Cardiac septum (tissue), 1 donor: ENCODE data around the gene PPP2R3B. TPM values are rescaled to one million over a fixed set of nuclear protein-coding genes. Genes with fewer than 3 reads are reported as not detected.
A peak's percentile ranks its signal among the peaks of the same experiment; 100 is the strongest.
"Not testable (repeated sequence)": the region's sequence is repeated elsewhere in the genome, so short reads cannot be mapped to it uniquely, and the experiment has no call there.

Experiments used
- DNase-seq: peaks from one replicate; pipeline ENCODE4 v3.0.0-alpha.2; 2020; ENCODE audit warnings: low spot score
- intact Hi-C: fragments of 100-400 bp; cut with DNase I; formaldehyde crosslinking; loops from one replicate; pipeline ENCODE4 v1.14.0; 2022
- total RNA-seq: library from RNA; stranded (reverse); fragmentation: NEBNext Ultra II Directional; extraction: Animal tissue kit (Norgen Biotek cat#: 25700); gene quantifications from one replicate; pipeline ENCODE4 v1.2.1, GENCODE V29; 2021
- donor health status: DM: no; HTN: no; CAD: no.

The PPP2R3B gene
- total RNA-seq, 1 donor from 2014 or later, result 128 TPM

GRCh38 chrX:357693-358471, 28.8 kb downstream of the PPP2R3B start:
- intact Hi-C loops, result no loop called here
- DNase-seq, result no peak

GRCh38 chrX:357035-357692, 29.5 kb downstream of the PPP2R3B start:
- no peak for DNase-seq
- intact Hi-C loops, result no loop called here

GRCh38 chrX:356385-357034, 30.2 kb downstream of the PPP2R3B start:
- no peak for DNase-seq
- intact Hi-C loops, result no loop called here

GRCh38 chrX:355329-356050, 31.2 kb downstream of the PPP2R3B start:
- intact Hi-C loops, result no loop called here
- no peak for DNase-seq

GRCh38 chrX:353566-354535, 32.9 kb downstream of the PPP2R3B start:
- intact Hi-C loops, result no loop called here
- DNase-seq, result no peak

- DNase-seq, result peak; percentile 65
- intact Hi-C loops, result no loop called here
Measured at GRCh38 chrX:352582-353314, 34.0 kb downstream of the PPP2R3B start.

- intact Hi-C loops, result no loop called here
- DNase-seq, result no peak
Measured at GRCh38 chrX:352181-352580, 34.5 kb downstream of the PPP2R3B start.

- intact Hi-C loops, result no loop called here
- no peak for DNase-seq
Measured at GRCh38 chrX:351736-352135, 35.0 kb downstream of the PPP2R3B start.

GRCh38 chrX:351324-351641, 35.4 kb downstream of the PPP2R3B start:
- DNase-seq, intact Hi-C loops: not testable (repeated sequence)

- intact Hi-C loops, result no loop called here
- DNase-seq, result no peak
Measured at GRCh38 chrX:350534-351323, 36.0 kb downstream of the PPP2R3B start.

- no peak for DNase-seq
- intact Hi-C loops, result no loop called here
Measured at GRCh38 chrX:350148-350533, 36.6 kb downstream of the PPP2R3B start.

GRCh38 chrX:349702-350101, 37.0 kb downstream of the PPP2R3B start:
- DNase-seq, result no peak
- intact Hi-C loops, result no loop called here

- intact Hi-C loops, result no loop called here
- no peak for DNase-seq
Measured at GRCh38 chrX:349196-349595, 37.5 kb downstream of the PPP2R3B start.

- intact Hi-C loops, result no loop called here
- no peak for DNase-seq
Measured at GRCh38 chrX:348461-349117, 38.1 kb downstream of the PPP2R3B start.

- no peak for DNase-seq
- intact Hi-C loops, result no loop called here
Measured at GRCh38 chrX:347351-348117, 39.2 kb downstream of the PPP2R3B start.

GRCh38 chrX:346034-346813, 40.5 kb downstream of the PPP2R3B start:
- intact Hi-C loops, result no loop called here
- DNase-seq, result peak; percentile 65
